PC-9 (cell line): Measurements from ENCODE around the gene SPRED3. TPM values are rescaled to one million over a fixed set of nuclear protein-coding genes. Genes with fewer than 3 reads are reported as not detected.
"Not testable (repeated sequence)": the region's sequence is repeated elsewhere in the genome, so short reads cannot be mapped to it uniquely, and the experiment has no call there.

Source experiments
- BruUV-seq: library from RNA; stranded (reverse); fragments of 400-500 nt; replicated peaks from 2 replicates; lab custom pipeline; 2021; lab: Mats Ljungman, UMichigan
- CTCF ChIA-PET: fragments of 300-600 bp; sonication (Branson Sonifier 250); formaldehyde crosslinking; loops from one replicate; lab custom pipeline; 2022; ENCODE audit warnings: antibody characterized with exemption; lab: Charles Lee
- POLR2A ChIA-PET: fragments of 300-600 bp; sonication (Branson Sonifier 250); formaldehyde crosslinking; loops from one replicate; lab custom pipeline; 2022; ENCODE audit warnings: antibody characterized with exemption; ENCODE audit not compliant: unreplicated experiment; lab: Charles Lee
- DNase-seq, 2 experiments: peaks; one replicate each; pipeline versions ENCODE4 v3.0.0 to v3.0.0-alpha.2; 2015 to 2022; ENCODE audit warnings: mixed read lengths in 1 of 2
- H2AFZ ChIP-seq: fragments of 200-600 bp; sonication (generic); 2 replicates; pipeline ENCODE4 v1.8.1; 2017; ENCODE audit warnings: antibody characterized with exemption
- H3F3A ChIP-seq: fragments of 200-600 bp; sonication (generic); 2 replicates; pipeline ENCODE4 v1.8.1; 2017; ENCODE audit warnings: antibody characterized with exemption, mild to moderate bottlenecking, low read depth; ENCODE audit not compliant: insufficient read depth
- H3K27ac ChIP-seq: fragments of 200-600 bp; sonication (generic); 2 replicates; pipeline ENCODE4 v1.6.1; 2016; ENCODE audit warnings: mixed run types
- H3K27me3 ChIP-seq: fragments of 200-600 bp; sonication (generic); 2 replicates; pipeline ENCODE4 v1.6.1; 2016; ENCODE audit warnings: low read depth, mixed run types; ENCODE audit not compliant: insufficient read depth
- H3K36me3 ChIP-seq: fragments of 200-600 bp; sonication (generic); 2 replicates; pipeline ENCODE4 v1.6.1; 2016; ENCODE audit warnings: low read depth, mixed run types
- H3K4me1 ChIP-seq: fragments of 200-600 bp; sonication (generic); replicated peaks from 2 replicates; pipeline ENCODE4 v1.6.1; 2016; ENCODE audit warnings: mixed run types; ENCODE audit not compliant: insufficient read depth
- H3K4me2 ChIP-seq: fragments of 200-600 bp; sonication (generic); 2 replicates; pipeline ENCODE4 v1.6.1; 2017; ENCODE audit warnings: mixed run types
- H3K4me3 ChIP-seq: fragments of 200-600 bp; sonication (generic); 2 replicates; pipeline ENCODE4 v1.6.1; 2016; ENCODE audit warnings: mixed run types
- H3K79me2 ChIP-seq: fragments of 200-600 bp; sonication (generic); 2 replicates; pipeline ENCODE4 v1.6.1; 2017; ENCODE audit warnings: low read depth, mixed run types
- H3K9me2 ChIP-seq: fragments of 200-600 bp; sonication (generic); 2 replicates; pipeline ENCODE4 v1.8.1; 2017; ENCODE audit warnings: mild to moderate bottlenecking; ENCODE audit not compliant: insufficient read depth
- H3K9me3 ChIP-seq: fragments of 200-600 bp; sonication (generic); 2 replicates; pipeline ENCODE4 v1.8.1; 2016; ENCODE audit warnings: low read depth; ENCODE audit not compliant: insufficient read depth
- H4K20me1 ChIP-seq: fragments of 200-600 bp; sonication (generic); 2 replicates; pipeline ENCODE4 v1.8.1; 2017; ENCODE audit not compliant: insufficient read depth
- EZH2 ChIP-seq: fragments of 200-600 bp; sonication (generic); IDR thresholded peaks from 2 replicates; pipeline ENCODE4 v1.8.0; 2017; ENCODE audit warnings: antibody characterized with exemption, low read depth
- intact Hi-C: fragments of 100-400 bp; cut with micrococcal nuclease; formaldehyde crosslinking; loops from one replicate; pipeline ENCODE4 v1.10.0; 2022; ENCODE audit not compliant: unreplicated experiment
- total RNA-seq: library from RNA; stranded (reverse); gene quantifications from 2 replicates; pipeline ENCODE4 v1.2.3, GENCODE V29; 2021
- TF ChIP-seq, protein P1 (sequence below): fragments of 200-600 bp; sonication (generic); conservative IDR thresholded peaks from 2 replicates; pipeline ENCODE4 v1.6.1; 2017; ENCODE audit warnings: mixed run types, antibody characterized with exemption, mild to moderate bottlenecking, moderate library complexity

Gene SPRED3
- total RNA-seq, 1 experiment from 2014 or later: 5.4 TPM

- Histone ChIP-seq H3K9me2 (no peaks in the 10 kb centered on the region), H3K36me3 (no peaks in the 10 kb centered on the region), H3K4me1 (no peaks in the 10 kb centered on the region), H3K4me3 (no peak overlapping the region), H3K4me2 (no peak overlapping the region), H3K79me2 (no peaks in the 10 kb centered on the region), H4K20me1 (no peaks in the 10 kb centered on the region), H3F3A (no peaks in the 10 kb centered on the region), H2AFZ (no peak overlapping the region), H3K27ac (no peak overlapping the region), H3K27me3 (peaks cover 11% of the 10 kb centered on the region), H3K9me3 (no peaks in the 10 kb centered on the region)
- DNase-seq: no peak
- ChIA-PET CTCF (no interaction called here), POLR2A (interaction anchor here (0.6 kb wide), 1 partner anchor 475 kb away, joined by 5 read pairs; no protein-coding TSS in a partner anchor)
- no TSS peak for BruUV-seq
- intact Hi-C loops: no loop called here
- TF ChIP-seq EZH2: no peak
- TF ChIP-seq, protein P1, sequence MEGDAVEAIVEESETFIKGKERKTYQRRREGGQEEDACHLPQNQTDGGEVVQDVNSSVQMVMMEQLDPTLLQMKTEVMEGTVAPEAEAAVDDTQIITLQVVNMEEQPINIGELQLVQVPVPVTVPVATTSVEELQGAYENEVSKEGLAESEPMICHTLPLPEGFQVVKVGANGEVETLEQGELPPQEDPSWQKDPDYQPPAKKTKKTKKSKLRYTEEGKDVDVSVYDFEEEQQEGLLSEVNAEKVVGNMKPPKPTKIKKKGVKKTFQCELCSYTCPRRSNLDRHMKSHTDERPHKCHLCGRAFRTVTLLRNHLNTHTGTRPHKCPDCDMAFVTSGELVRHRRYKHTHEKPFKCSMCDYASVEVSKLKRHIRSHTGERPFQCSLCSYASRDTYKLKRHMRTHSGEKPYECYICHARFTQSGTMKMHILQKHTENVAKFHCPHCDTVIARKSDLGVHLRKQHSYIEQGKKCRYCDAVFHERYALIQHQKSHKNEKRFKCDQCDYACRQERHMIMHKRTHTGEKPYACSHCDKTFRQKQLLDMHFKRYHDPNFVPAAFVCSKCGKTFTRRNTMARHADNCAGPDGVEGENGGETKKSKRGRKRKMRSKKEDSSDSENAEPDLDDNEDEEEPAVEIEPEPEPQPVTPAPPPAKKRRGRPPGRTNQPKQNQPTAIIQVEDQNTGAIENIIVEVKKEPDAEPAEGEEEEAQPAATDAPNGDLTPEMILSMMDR: no peak
Measured at GRCh38 chr19:38425222-38425809, 36.8 kb downstream of the SPRED3 start.

GRCh38 chr19:38425810-38426466 lies 37.4 kb downstream of the SPRED3 start, which contains the start of gene RASGRP4:
Gene RASGRP4, minus strand, starts transcription at chr19:38426219. Its CDS starts 128 bp downstream, at chr19:38426091.
- Histone ChIP-seq H3K4me3 (no peak within 1 kb of the TSS), H3K4me2 (no peak within 1 kb of the TSS), H3F3A (no peaks in the 10 kb centered on the region), H3K9me2 (no peaks in the 10 kb centered on the region), H3K79me2 (no peaks in the 10 kb centered on the region), H4K20me1 (no peaks in the 10 kb centered on the region), H3K4me1 (no peaks in the 10 kb centered on the region), H3K9me3 (no peaks in the 10 kb centered on the region), H3K27ac (no peak within 1 kb of the TSS), H3K27me3 (peaks cover 11% of the 10 kb centered on the region), H3K36me3 (no peaks in the 10 kb centered on the region), H2AFZ (no peak within 1 kb of the TSS)
- POLR2A ChIA-PET: interaction anchor here (0.6 kb wide), 1 partner anchor 475 kb away, joined by 5 read pairs; no protein-coding TSS in a partner anchor
- BruUV-seq: no TSS peak
- no peak for DNase-seq
- intact Hi-C loops: no loop called here
- TF ChIP-seq, protein P1: no peak
- no peak for TF ChIP-seq EZH2
- CTCF ChIA-PET: no interaction called here

- H3F3A ChIP-seq, CTCF ChIA-PET, H3K4me2 ChIP-seq, H3K27ac ChIP-seq, intact Hi-C loops, H3K9me2 ChIP-seq, H4K20me1 ChIP-seq, H3K4me1 ChIP-seq, DNase-seq, H2AFZ ChIP-seq, H3K79me2 ChIP-seq, H3K9me3 ChIP-seq, H3K36me3 ChIP-seq, H3K4me3 ChIP-seq, BruUV-seq: not testable (repeated sequence)
- H3K27me3 ChIP-seq: peaks cover 11% of the 10 kb centered on the region
- POLR2A ChIA-PET: interaction anchor here (0.7 kb wide), 1 partner anchor 764 kb away, joined by 8 read pairs; no protein-coding TSS in a partner anchor
Measured at GRCh38 chr19:38427035-38427677, 38.7 kb downstream of the SPRED3 start.
